Measurements from ENCODE around the gene MOV10. TPM values are rescaled to one million over a fixed set of nuclear protein-coding genes. Genes with fewer than 3 reads are reported as not detected.

MOV10 gene
- total and polyA plus RNA-seq, 2 of the 13 experiments (the other 11 are each of a cell fraction or from before 2014, with no cell fraction given), result 56.4 to 58.2 TPM

DNA sequence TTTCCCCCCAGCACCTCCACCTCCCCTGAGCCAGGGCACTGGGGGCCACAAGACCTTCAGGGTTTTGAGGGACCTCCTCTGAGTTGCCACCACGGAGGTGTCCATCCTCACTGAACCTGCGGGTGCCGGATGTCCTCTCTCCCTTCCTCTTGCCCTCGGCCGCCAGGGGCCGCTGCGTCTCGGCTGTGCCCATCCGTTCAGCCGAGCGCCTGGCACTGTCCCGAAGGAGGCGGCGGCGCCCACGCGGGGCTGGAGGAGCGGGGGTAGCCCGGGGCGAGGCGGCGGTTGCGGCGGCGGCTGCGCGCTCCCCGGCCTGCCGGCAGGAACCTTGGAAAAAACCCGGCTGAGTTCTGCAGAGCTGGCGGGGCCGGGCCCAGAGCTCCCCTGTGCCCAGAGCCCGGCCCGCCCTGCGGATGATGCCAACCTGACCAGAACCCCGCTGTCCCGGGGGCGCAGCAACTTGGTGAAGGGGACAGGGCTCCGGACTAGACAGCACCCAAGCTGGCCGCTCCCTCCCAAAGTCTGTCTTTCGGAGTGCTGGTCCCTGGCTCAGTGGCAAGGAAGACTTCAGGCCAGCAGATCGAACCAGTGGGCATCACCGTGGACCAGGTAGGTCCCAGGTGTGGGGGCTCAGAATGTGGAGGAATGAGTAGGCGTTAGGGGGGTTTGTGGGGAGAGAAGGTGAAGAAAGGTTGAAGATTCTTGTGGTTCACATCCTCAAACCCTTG lies 44.4 kb downstream of the MOV10 start (continued):
- TF ChIP-seq, protein P1, sequence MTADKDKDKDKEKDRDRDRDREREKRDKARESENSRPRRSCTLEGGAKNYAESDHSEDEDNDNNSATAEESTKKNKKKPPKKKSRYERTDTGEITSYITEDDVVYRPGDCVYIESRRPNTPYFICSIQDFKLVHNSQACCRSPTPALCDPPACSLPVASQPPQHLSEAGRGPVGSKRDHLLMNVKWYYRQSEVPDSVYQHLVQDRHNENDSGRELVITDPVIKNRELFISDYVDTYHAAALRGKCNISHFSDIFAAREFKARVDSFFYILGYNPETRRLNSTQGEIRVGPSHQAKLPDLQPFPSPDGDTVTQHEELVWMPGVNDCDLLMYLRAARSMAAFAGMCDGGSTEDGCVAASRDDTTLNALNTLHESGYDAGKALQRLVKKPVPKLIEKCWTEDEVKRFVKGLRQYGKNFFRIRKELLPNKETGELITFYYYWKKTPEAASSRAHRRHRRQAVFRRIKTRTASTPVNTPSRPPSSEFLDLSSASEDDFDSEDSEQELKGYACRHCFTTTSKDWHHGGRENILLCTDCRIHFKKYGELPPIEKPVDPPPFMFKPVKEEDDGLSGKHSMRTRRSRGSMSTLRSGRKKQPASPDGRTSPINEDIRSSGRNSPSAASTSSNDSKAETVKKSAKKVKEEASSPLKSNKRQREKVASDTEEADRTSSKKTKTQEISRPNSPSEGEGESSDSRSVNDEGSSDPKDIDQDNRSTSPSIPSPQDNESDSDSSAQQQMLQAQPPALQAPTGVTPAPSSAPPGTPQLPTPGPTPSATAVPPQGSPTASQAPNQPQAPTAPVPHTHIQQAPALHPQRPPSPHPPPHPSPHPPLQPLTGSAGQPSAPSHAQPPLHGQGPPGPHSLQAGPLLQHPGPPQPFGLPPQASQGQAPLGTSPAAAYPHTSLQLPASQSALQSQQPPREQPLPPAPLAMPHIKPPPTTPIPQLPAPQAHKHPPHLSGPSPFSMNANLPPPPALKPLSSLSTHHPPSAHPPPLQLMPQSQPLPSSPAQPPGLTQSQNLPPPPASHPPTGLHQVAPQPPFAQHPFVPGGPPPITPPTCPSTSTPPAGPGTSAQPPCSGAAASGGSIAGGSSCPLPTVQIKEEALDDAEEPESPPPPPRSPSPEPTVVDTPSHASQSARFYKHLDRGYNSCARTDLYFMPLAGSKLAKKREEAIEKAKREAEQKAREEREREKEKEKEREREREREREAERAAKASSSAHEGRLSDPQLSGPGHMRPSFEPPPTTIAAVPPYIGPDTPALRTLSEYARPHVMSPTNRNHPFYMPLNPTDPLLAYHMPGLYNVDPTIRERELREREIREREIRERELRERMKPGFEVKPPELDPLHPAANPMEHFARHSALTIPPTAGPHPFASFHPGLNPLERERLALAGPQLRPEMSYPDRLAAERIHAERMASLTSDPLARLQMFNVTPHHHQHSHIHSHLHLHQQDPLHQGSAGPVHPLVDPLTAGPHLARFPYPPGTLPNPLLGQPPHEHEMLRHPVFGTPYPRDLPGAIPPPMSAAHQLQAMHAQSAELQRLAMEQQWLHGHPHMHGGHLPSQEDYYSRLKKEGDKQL (CRISPR knock-in tag; IDR thresholded peaks at IDR 0.05; ENCODE audit: low read depth), result no peak
- TF ChIP-seq NONO (IDR thresholded peaks at IDR 0.05), result no peak
- TF ChIP-seq NONO (CRISPR knock-in tag; conservative IDR thresholded peaks at IDR 0.05), result 0 out of 2 replicates have a peak, but pooled peaks have one; percentile 38
- no peak for TF ChIP-seq PRMT3 (CRISPR knock-in tag; IDR thresholded peaks at IDR 0.05; ENCODE audit: borderline replicate concordance, low read depth)
- TF ChIP-seq HNRNPL (IDR thresholded peaks at IDR 0.05; ENCODE audit: low read depth, low read length), result peak; percentile 96
- TF ChIP-seq, protein P2, sequence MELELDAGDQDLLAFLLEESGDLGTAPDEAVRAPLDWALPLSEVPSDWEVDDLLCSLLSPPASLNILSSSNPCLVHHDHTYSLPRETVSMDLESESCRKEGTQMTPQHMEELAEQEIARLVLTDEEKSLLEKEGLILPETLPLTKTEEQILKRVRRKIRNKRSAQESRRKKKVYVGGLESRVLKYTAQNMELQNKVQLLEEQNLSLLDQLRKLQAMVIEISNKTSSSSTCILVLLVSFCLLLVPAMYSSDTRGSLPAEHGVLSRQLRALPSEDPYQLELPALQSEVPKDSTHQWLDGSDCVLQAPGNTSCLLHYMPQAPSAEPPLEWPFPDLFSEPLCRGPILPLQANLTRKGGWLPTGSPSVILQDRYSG (CRISPR knock-in tag; IDR thresholded peaks at IDR 0.05), result no peak
- no peak for TF ChIP-seq ZNF383 (CRISPR knock-in tag; IDR thresholded peaks at IDR 0.05; ENCODE audit: borderline replicate concordance)
- TF ChIP-seq ZNF775 (CRISPR knock-in tag; IDR thresholded peaks at IDR 0.05; ENCODE audit: borderline replicate concordance), result no peak
- TF ChIP-seq NR2F1 (CRISPR knock-in tag; IDR thresholded peaks at IDR 0.05), result no peak
- TF ChIP-seq ZNF331 (CRISPR knock-in tag; IDR thresholded peaks at IDR 0.05), result no peak
- TF ChIP-seq ZNF788 (CRISPR knock-in tag; IDR thresholded peaks at IDR 0.05; ENCODE audit: borderline replicate concordance), result no peak
- peak; percentile 80 for TF ChIP-seq HIC2 (CRISPR knock-in tag; IDR thresholded peaks at IDR 0.05; ENCODE audit: low read depth)
- TF ChIP-seq RFX1 (IDR thresholded peaks at IDR 0.05), result no peak
- TF ChIP-seq CAMTA2 (CRISPR knock-in tag; IDR thresholded peaks at IDR 0.05; ENCODE audit: borderline replicate concordance), result no peak
- TF ChIP-seq ZSCAN30 (CRISPR knock-in tag; IDR thresholded peaks at IDR 0.05), result no peak
- TF ChIP-seq ZNF253 (CRISPR knock-in tag; IDR thresholded peaks at IDR 0.05; ENCODE audit: borderline replicate concordance), result 0 out of 2 replicates have a peak, but pooled peaks have one; percentile 35
- TF ChIP-seq MAF1 (CRISPR knock-in tag; IDR thresholded peaks at IDR 0.05; ENCODE audit: borderline replicate concordance), result no peak
- TF ChIP-seq CENPT (CRISPR knock-in tag; IDR thresholded peaks at IDR 0.05; ENCODE audit: low read depth), result 0 out of 2 replicates have a peak, but pooled peaks have one; percentile 32
- TF ChIP-seq GLI4 (CRISPR knock-in tag; IDR thresholded peaks at IDR 0.05; ENCODE audit: borderline replicate concordance), result no peak
- no peak for TF ChIP-seq ZNF24 (IDR thresholded peaks at IDR 0.05)
- TF ChIP-seq, protein P3, sequence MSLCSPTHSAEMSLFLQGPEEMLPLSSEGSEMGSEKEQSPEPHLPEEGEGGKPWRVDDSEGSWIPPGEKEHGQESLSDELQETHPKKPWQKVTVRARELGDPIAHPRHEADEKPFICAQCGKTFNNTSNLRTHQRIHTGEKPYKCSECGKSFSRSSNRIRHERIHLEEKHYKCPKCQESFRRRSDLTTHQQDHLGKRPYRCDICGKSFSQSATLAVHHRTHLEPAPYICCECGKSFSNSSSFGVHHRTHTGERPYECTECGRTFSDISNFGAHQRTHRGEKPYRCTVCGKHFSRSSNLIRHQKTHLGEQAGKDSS (CRISPR knock-in tag; IDR thresholded peaks at IDR 0.05; ENCODE audit: borderline replicate concordance, low read depth), result 0 out of 2 replicates have a peak, but pooled peaks have one; percentile 46
